HG02798 (cell line): Measurements from ENCODE around the gene TPK1.
"Not testable (repeated sequence)": the region's sequence is repeated elsewhere in the genome, so short reads cannot be mapped to it uniquely, and the experiment has no call there.

Experiments
- ATAC-seq: cut with Tn5 transposase; IDR thresholded peaks from one replicate; pipeline ENCODE4 v1.9.1; 2021; ENCODE audit warnings: mild to moderate bottlenecking; ENCODE audit not compliant: unreplicated experiment, poor library complexity

TPK1 gene

DNA sequence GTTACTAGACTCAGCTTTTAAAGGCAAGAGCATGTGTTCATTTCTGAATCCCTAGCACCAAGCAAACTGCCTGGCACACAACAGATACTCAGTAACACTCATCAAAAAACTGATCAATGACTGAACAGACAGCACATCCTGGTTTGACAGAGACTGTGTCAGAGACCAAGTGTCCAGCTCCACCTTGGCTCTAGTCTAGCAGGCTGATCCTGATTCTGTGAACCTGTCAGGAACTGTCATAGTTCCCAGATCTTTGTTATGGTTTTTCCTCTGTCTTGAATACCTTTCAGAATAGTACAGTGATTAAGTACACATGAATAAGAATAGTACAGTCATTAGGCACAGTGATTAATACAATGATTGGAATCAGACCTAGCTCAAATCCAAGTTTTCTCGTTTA is 53.0 kb downstream of the TPK1 start:
- no peak for ATAC-seq

DNA sequence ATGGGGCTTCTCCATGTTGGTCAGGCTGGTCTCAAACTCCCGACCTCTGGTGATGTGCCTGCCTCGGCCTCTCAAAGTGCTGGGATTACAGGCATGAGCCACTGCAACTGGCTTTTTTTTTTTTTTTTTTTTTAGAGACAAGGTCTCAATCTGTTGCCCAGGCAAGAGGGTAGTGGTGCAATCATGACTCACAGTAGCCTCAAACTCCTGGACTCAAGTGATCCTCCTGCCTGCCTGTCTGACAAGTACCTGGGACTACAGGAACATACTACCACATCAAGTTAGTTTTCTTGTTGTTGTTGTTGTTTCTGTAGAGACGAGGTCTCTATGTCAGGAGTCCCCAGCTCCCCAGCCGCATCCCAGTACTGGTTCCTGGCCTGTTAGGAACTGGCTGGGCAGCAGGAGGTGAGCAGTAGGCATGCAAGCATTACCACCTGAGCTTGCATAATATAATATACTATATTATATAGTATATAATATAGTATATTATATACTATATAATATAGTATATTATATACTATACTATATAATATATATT is 55.7 kb downstream of the TPK1 start:
- no peak for ATAC-seq

GRCh38 chr7:144777889-144778288 is 58.0 kb downstream of the TPK1 start:
- not testable (repeated sequence) for ATAC-seq

GRCh38 chr7:144777005-144777839 is 58.6 kb downstream of the TPK1 start:
- no peak for ATAC-seq

GRCh38 chr7:144776447-144776846 is 59.4 kb downstream of the TPK1 start:
- no peak for ATAC-seq

GRCh38 chr7:144775749-144776148 is 60.1 kb downstream of the TPK1 start:
- no peak for ATAC-seq

- no peak for ATAC-seq
Measured at GRCh38 chr7:144771927-144772326, 63.9 kb downstream of the TPK1 start.

DNA sequence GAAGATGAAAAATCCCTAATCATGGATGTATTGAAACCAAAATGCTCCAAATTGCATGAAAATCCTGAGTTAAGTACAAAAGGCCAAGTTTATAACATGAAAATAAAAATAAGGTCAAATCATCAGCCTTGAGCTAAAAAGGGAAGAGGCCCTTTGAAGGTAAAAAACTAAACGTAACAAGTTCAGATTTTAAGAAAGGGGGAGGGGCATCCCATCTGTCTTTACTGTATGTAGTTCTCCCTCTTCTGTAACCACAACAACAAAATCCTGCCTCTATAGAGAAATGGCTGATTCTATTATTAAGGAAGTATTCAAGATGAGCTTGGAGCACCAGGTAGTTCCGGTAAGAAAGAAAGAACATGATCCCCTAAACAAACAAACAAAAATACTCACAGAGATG is 64.7 kb downstream of the TPK1 start:
- ATAC-seq, result no peak

GRCh38 chr7:144769352-144769751 is 66.5 kb downstream of the TPK1 start:
- no peak for ATAC-seq

GRCh38 chr7:144768633-144769032 is 67.2 kb downstream of the TPK1 start:
- no peak for ATAC-seq

DNA sequence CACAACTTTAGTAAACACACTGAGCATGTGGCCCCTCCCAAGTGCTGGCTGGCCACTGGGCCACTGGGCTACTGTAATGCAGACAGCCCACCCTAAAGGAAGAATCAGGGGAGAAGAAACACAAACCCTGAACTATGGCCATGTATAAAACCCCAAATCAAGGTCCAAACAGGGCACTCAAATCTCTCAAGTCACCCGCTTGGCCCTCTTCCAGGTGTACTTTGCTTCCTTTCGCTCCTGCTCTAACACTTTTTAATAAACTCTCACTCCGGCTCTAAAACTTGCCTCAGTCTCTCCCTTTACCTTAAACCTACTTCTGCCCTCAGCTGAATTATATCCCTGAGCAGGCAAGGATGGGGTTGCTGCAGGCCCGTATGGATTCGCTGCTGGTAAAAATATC is 72.6 kb downstream of the TPK1 start:
- no peak for ATAC-seq

- no peak for ATAC-seq
Measured at GRCh38 chr7:144762853-144763252, 73.0 kb downstream of the TPK1 start.

- no peak for ATAC-seq
Measured at GRCh38 chr7:144761493-144761892, 74.4 kb downstream of the TPK1 start.

DNA sequence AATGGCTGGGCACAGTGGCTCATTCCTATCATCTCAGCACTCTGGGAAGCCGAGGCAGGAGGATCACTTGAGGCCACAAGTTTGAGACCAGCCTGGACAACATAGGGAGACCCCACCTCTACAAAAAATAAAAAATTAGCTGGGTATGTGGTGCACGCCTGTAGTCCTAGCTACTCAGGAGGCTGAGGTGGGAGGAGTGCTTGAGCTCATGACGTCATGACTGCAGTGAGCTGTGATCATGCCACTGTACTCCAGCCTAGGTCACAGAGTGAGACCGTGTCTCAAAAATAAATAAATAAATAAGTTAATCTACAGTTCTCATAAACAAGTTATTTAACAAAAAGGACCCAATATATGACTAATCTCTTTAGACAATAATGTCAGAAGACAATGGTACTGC is 76.2 kb downstream of the TPK1 start:
- no peak for ATAC-seq

DNA sequence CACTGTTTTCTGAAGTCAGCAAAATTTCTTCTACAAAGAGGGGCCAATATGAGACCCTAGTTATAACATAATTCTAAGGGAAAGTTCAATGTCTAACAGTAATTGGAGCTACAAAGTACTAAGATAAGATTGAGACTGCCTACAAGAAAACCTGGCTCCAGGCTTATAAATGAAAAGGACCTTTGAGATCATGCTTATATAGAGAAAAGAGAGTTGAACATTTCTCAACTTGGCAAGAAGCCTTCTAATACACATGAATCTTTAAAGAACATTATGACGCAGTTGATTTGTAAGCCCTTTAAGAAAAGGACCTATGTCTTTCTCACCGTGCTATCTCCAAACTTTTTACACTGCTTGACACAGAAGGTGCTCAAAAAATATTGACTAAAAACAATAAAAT is 87.9 kb downstream of the TPK1 start:
- ATAC-seq, result no peak

GRCh38 chr7:144738708-144739314 is 97.0 kb downstream of the TPK1 start:
- peak; percentile 89 for ATAC-seq

- ATAC-seq, result no peak
Measured at GRCh38 chr7:144738146-144738545, 97.7 kb downstream of the TPK1 start.

DNA sequence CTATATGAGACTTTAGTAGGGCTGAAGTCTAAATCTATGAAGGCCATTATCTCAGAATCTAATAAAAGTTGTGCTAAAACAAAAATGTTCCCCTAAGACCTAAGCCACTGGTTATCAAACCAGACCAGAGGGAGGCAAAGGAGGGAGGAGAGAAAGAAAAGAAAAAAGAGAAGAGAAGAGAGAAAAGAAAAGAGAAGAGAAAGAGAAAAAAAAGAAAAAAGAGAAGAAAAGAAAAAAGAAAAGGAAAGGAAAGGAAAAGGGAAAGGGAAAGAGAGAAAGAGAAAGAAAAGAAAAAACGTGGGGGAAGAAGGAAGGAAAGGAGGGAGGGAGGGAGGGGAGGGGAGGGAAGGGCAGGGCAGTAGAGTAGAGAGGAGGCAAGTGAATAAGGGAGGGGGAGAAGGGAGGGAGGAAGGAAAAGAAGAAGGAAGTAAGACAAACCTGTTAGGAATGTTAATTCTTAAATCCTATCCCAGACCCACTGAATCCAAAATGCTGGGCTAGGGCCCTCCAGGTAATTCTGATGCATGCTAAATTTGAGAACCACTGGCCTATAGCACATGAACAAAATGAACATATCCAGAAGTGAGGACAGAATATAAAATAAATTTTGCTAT is 98.9 kb downstream of the TPK1 start:
- no peak for ATAC-seq

DNA sequence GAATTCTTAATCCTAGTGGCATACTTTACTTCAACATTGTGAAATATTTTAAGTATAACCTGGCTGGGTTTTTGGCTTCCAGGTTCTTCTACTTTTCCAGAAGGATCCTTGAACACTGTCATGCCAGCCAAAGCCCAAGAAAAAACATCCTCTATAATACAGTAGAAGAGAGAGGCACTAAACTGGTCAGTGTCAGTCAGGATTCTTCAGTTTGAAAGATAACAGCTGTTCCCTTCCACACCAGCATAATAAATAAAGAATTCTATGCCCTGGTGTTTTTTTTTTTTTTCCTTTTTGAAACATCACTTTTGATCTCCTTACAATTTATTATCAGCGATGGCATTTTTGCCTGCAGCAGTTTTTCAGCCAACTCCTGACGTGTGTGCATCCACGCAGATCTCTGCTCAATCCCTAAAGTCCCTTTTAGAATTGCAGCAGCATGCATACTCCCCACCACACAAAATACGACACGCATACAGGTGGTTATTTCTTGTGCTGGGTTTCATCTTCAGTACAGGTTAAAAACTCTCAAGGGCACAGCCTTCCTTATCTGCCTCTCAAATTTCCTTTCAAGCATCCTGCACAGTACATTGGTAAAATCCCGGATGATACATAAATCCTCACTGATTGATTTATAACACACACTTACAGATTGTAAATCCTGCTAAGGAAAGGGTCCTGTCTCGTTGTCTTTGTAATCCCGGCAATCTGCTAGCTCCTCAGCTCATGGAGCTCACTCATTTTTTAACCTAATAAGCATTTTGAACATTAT is 100.2 kb downstream of the TPK1 start:
- ATAC-seq, result no peak

- ATAC-seq, result no peak
Measured at GRCh38 chr7:144731661-144732351, 104.0 kb downstream of the TPK1 start.
